HG03097 (cell line): ENCODE measurements around the gene BLVRB.
"Not testable (repeated sequence)": the region's sequence is repeated elsewhere in the genome, so short reads cannot be mapped to it uniquely, and the experiment has no call there.

ENCODE experiments used
- ATAC-seq: cut with Tn5 transposase; IDR thresholded peaks from one replicate; pipeline ENCODE4 v1.9.1; 2021; ENCODE audit not compliant: unreplicated experiment, low FRiP score

Gene BLVRB

DNA sequence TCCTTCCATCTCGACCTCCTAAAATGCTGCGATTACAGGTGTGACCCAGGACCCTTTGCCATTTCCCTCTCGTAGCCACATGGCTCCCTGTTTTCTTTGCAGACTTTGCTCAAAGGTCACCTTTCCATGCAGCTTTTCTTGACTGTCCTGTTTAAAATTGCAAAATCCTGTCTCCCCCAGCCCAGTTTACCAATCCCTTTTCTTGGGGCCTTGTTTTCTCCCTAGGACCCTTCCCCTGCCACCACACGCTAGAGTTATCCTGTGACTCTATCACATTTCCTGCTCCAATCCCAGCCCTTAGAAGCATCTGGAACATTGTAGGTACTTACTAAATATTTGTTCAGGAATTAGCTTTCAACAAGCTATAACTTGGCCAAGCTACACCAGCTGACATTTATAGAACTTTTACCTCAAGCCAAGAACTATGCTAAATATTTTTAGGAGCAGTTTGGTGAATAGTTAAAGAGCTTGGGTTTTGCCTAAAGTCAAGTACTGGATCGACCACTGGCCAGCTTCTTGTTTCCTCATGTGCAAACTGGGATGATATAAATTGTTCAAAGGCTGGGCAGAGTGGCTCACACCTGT lies 12.3 kb downstream of the BLVRB start:
- no peak for ATAC-seq

DNA sequence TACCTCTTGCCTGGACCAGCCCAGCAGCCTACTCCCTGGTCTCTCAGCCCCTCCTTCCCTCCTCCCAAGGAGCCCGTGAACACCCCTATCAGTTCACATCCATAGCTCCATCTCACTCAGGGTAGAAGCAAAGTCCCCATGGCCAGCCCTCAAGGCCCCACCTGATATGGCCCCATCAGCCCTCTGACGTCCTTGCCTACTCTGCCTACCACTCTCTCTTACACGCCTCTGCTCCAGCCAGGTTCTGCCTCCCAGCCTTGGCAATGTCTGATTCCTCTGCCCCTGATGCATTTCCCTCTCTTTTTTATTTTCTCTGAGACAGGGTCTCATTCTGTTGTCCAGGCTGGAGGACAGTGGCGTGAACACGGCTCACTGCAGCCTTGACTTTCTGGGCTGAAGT lies 13.5 kb downstream of the BLVRB start:
- no peak for ATAC-seq

DNA sequence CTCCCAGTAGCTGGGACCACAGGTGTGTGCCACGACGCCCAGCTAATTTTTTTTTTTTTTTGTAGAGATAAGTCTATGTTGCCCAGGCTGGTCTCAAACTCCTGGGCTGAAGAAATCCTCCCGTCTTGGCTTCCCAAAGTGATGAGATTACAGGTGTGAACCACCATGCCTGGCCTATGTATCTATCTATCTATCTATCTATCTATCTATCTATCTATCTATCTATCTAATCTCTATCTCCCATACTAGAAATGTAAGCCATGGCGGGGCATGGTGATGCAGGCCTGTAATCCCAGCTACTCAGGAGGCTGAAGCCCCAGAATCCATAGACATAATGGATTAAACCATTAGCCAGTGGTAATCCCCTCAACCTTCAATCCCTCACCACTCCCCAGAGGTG lies 14.9 kb downstream of the BLVRB start:
- ATAC-seq, result no peak

DNA sequence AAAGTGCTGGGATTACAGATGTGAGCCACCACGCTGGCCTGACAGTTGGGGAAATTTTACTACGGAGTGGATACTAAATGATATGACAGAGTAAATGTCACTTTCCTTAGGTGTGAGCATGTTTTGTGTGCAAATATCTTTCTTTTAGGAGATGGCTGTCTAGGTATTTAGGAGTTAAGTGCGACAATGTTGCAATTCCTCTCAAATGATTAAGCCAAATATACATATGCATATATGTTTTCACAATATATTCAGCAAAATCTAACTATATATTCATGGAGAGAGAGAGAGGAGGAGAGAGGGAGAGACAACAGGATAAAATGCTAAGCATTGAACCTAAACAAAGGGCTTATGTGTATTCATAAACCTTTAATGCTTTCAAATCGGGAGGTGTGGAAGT lies 16.0 kb downstream of the BLVRB start:
- ATAC-seq, result no peak

DNA sequence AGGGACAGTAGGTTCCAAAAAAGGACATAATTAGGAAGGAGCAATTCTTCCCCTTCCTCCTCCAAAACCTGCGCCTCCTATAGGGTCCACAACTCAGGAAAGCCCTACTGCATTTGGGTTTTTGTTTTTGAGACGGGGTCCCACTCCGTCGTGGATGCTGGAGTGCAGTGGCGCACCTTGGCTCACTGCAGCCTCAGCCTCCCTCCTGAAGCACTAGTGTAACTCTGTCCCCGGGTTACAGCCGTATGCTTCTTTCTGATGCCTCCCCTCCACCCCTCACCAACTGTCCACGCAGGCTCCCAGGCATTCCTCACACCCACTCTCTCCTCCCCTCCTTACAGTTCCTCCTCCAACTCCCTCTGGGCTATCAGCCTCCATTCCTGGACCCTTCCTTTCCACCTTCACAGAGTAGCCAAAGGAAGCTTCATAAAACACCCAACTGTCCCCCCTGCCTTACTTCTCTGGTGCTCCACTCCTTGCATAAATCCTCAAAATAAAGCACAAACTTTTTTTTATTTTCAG lies 19.2 kb downstream of the BLVRB start:
- no peak for ATAC-seq

DNA sequence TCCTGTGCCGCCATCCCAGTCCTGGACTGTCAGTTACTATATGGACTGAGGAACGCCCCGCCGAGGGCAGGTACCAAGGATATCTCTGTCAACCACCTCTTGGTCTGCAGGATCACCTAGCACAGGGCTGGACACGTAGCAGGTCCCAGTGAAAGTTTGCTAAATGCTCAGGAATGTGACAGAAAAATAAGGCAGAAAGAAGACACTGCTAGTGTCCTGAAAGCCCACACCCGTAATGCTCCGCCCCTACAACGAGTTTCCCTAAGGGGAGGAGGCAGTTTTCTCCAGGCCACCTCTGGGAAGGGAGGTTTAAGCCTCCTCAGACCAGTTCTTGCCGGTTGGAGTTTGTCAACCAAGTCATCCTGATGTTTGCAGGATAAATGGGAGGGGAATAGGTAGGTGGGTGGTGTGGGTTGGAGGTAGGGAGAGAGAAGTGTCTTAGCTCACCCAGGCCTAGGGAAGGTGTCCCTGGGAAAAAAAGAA lies 19.7 kb downstream of the BLVRB start:
- no peak for ATAC-seq

DNA sequence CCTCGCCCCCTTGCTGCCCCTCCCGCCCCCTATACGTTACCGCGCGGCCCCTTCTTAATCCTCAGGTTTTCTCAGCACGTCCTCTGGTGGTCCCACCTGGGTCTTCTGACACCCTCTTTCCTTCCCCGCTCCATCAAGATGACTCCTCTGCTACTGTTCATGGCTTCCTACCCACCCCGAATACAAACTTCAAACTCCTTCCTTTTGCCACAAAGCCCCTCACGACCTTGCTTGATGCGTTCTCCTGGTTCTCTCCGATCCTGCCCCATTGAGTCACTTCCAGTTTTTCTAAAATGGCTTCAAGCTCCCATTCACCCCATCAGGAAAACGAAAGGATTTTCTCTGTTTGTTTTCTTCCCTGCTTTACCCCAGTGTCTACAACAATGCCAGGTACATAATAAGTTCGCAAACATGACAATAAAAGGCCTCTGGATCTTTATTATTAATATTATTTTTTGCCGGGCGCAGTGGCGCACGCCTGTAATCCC lies 20.7 kb downstream of the BLVRB start:
- no peak for ATAC-seq

DNA sequence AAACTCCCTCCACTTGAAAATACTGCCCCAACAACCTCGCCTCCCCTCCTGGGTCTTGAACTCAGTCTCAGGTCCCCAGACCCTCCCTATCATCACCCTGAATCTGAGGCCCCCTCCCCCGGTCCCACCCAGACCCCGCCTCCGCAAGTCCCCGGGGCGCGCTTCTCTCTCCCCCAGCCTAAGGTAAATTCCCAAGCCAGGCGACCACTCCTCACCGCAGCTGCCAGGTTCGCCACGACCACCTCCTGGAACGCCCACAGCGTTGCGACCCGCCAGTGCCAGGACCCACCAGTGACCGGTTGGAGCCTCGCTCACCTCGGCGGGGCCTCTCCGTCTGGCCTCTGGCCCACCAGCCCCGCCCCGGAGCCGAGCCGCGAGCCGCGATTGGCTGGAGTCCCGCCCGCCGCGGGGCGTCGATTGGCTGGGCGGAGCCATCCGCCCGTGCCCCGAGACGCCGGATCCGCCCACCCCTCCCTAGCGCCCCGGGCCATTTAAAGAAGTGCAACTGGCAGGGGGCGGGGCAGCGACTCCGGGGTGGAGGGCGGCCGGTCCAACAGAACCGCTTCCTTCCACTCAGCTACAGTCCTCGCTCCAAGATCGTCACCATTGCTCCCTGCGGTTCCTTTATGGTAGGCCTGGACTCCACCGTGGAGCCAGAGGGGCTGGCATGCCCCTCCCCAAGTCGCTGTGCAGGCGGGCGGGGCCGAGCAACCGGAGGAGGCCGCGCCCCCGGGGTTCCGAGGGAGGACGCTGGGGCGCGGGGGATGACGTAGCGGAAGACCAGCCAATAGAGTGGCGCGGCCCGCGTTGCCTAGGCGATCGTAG lies 21.3 kb downstream of the BLVRB start, which contains the start of gene SERTAD3:
TSS of gene SERTAD3 (minus strand) at position 336 of the 825 bp plus-strand sequence. CDS start 2,255 bp downstream, outside the sequence.
- peak; percentile 57 for ATAC-seq

DNA sequence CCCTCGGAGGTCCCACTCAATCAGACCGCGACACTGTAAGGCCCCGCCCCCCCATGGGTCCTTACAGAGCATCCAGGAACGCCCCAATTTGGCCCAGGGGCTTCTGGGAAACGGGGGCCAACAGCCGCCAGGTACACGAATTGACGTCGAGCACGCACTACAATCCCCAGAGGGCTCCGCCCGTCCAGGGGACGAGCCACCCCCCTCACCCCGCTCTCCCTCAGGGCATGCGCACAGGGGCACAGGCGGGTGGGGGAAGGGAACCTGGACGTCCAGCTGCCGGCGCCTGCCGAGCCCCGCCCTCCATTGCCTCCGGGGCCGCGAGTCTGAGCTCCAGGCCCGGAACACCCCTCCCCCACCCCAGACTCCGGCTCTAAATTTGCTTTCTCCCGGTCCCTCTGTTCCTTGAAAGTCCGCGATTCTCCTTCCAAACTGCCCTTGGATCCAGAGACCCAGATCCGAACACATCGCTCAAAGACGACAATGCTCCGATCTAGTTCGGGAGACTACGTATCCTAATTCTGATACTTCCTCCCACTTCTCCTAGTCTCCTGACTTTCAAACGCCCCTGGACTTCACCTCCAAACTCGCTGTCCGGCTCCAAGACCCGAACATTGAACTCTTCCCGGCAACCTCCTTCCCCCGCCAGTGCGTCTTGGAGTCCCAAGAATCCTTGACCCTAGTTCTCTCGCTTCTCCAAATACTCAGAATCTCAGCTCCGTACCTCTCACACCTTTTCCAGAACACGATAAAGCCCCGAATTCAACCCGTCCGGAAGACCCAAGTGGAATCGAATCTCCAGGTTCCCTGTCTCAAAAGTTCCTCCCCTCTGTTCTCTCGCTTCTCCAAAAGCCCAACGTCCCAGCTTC lies 22.2 kb downstream of the BLVRB start:
- ATAC-seq, result peak; percentile 69

DNA sequence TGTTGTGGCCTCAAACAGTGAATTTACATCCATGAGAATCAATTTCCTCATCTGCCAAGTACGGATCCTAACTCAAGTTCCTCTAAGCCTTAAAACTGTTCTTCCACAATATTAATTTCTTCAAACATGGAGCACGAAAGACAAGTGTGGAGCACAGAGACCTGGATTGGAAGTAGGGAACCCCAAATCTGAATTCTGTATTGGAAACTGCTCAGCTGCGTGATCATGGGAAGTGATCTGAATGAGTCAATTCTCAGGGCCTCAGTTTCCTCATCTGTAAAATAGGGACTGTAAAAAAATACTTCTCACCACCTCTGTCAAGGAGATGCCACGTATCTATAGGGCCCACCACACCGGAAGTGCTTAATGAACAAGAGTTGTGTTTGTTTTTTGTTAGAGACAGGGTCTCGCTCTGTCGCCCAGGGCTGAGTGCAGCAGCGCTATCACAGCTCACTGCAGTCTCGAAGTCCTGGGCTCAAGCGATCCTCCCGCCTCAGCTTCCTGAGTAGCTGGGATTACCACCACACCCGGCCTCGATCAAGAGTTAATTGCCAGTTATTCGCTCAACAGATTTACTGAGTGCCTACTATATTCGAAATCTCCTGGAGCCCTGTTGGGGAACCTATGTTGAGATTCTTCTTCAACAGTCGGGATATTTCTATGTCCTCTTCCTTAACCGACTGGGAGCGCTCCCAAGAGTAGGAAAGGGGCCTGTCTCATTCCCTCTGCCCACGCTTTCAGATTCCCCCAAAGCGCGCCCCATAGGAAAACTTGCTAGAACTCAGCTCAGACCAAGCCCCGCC lies 23.0 kb downstream of the BLVRB start:
- no peak for ATAC-seq

DNA sequence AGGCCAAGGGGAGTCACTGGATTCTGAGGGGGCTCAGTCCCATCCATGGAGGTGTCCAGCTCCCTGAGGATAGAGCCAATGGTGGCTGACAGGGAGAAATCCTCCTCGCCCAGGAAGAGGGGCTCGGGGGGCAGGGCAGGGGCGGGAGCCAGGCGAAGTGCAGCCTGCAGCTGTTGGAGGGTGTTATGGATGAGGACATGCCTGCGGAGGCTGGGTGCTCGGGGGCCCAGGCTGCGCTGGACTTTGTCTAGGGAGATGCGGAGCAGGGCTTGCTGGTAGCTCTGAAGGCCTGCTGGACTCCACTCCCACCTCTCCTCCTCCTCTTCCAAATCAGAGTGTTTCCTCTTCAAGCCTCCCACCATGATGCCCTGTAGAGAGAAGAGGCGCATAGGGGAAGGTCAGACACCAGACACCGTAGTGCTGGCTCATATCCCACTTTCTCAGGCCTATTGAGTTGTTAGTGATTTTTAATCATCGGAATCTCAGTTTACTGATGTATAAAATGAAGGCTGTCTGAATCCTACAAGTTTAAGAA lies 23.8 kb downstream of the BLVRB start:
- ATAC-seq, result no peak

DNA sequence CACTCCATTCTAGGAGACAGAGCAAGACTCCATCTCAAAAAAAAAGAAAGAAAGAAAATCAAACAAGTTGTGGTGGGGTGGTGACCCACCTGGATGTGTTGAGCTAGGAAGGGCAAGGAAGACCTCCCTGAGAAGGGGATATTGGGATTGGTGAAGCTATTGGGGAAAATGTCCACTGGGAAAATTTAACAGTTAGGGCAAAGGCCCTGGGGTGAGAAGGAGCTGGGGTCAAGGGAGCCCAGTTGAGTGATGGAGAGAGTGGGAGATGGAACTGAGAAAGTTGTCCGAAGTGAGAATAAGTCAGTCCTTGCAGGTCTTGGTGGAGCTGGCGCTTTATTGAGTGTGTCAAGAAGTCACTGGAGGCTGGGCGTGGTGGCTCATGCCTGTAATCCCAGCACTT lies 27.3 kb downstream of the BLVRB start:
- no peak for ATAC-seq

DNA sequence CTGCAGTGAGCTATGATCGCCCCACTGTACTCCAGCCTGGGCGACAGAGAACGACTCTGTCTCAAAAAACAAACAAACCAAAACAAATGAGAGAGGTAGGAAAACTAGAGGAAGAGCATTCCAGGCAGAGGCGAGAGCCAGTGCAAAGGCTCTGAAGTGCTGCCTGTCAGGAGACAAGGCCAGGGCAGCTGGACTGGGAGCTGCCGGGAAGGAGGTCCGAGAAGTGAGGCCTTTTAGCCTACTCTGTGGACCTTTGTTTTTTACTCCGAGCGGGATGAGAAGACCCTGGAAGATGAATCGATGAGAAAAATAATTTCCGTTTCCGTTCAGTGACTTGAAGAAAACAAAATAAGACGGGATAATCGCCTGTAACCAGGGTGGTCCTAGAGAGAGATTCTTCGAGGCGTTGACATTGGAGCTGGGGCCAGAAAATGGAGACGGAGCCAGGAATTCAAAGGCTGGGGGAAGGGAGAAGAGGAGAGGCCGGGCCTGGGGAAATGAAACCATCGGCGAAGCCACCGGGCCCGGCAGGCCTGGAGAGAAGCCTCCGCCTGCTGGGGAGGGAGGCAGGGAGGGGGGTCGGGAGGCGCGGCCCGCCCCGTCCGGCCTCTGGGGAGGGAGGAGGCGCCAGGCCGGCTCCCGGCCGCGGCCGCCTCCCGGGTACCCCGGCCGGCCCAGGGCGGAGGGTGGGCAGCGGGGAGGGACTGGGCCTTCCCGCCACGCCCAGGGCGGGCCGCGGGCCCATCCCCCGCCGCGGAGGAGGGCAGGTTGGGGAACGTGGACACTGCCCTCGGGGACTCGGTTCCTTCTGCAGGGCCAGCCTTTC lies 31.9 kb downstream of the BLVRB start:
- peak; percentile 56 for ATAC-seq

DNA sequence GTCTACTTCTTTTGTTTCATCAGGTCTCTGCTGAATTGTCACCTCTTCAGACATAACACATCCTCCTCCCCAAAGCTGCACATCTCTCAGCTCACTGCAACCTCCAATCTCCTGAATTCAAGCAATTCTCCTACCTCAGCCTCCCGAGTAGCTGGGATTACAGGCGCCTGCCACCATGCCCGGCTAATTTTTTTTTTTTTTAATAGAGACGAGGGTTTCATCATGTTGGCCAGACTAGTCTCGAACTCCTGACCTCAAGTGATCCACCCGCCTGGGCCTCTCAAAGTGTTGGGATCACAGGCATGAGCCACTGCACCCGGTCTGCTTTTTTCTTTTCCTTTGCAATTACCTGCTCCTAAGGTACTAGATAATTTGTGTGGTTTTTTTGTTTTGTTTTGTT lies 32.8 kb downstream of the BLVRB start:
- ATAC-seq, result not testable (repeated sequence)

DNA sequence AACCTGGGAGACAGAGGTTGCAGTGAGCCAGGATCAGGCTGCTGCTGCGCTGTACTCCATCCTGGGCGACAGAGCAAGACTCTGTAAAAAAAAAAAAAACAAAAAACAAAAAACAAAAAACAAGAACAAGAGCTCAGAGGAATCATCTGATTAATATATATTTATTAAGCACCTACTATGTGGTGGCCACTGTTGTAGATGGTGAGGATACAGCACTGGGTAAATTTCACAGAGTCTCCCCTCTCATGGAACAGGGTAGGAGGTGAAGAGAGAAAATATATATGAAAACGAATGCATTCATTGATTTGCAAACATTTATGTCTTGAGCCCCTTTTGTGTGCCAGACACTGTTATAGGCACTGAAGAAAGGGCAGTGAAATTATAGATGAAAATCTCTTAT lies 33.8 kb downstream of the BLVRB start:
- ATAC-seq, result no peak

DNA sequence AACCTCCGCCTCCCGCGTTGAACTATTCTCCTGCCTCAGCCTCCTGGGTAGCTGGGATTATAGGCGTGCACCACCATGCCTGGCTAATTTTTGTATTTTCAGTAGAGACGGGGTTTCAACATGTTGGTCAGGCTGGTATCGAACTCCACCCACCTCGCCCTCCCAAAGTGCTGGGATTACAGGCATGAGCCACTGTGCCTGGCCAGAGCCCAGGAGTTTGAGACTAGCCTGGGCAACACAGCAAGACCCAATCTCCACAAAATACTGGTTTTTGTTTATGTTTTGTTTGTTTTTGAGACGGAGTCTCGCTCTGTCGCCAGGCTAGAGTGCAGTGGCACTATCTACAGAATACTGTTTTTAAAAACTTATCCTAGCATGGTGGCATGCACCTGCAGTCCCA lies 35.3 kb downstream of the BLVRB start:
- ATAC-seq, result not testable (repeated sequence)

DNA sequence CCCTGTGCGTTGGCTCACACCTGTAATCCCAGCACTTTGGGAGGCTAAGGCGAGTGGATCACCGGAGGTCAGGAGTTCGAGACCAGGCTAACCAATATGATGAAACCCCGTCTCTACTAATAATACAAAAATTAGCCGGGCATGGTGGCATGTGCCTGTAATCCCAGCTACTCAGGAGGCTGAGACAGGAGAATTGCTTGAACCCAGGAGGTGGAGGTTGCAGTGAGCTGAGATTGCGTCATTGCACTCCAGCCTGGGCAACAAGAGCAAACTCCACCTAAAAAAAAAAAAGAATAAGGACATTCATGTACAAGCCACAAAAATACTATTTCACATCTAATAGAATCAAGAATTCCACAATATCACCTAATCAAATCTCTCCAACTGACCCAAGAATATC lies 37.3 kb downstream of the BLVRB start:
- not testable (repeated sequence) for ATAC-seq

DNA sequence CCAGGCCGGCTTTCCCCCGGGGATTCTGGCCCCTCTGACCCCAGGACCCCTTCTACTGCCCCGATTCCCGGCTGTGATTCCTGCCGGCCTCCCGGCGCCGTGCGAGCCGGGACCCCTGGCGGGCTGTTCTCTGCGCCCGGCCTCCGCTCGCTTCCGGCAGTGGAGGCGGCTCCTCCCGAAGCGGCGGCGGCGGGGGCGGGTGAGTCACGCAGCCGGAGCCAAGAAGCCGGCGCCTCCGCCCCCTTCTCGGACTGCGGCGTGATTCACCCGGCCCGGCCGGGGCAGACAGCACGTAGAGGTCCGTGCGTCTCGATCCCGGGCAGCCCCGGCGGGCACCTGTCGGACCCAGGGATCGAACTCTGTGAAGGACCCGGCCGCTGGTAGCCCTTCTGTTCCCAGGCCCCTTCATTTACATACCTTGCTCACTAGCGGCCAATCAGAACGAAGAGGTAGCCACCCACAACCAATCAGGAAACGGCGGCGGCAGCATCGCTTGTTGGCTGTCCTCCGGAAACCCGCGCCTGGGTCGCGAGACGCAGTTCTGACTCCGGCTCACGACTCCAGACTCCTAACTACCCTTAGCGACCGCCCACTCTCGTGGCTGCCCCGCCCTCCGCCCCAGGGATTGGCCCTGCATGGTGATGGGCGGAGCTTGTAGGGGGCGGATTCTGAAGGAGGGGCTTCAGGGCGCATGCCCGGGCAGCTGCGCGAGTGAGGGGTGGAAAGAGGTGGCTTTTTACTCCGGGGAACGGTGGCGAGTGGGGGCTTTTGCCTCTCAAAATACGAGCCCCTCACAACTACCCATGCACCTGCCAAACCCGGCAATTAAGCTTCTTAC lies 39.9 kb downstream of the BLVRB start, which contains the start of gene SERTAD1:
TSS of gene SERTAD1 (minus strand) at position 543 of the 838 bp plus-strand sequence. CDS start 2,446 bp downstream, outside the sequence.
- ATAC-seq, result peak; percentile 87
